Activated CD4-positive, alpha-beta T cell treated with anti-CD3 and anti-CD28 coated beads, Interleukin-2, amount 50 U/mL, for 24 hours (primary cell): ENCODE results near the gene PRKCB.

Experiments used
- DNase-seq, 2 donors: peaks; one replicate each; pipeline ENCODE4 v3.0.0-alpha.2; 2020; ENCODE audit warnings: low read depth in 1 of 2, low spot score in 1 of 2

Gene PRKCB

DNA sequence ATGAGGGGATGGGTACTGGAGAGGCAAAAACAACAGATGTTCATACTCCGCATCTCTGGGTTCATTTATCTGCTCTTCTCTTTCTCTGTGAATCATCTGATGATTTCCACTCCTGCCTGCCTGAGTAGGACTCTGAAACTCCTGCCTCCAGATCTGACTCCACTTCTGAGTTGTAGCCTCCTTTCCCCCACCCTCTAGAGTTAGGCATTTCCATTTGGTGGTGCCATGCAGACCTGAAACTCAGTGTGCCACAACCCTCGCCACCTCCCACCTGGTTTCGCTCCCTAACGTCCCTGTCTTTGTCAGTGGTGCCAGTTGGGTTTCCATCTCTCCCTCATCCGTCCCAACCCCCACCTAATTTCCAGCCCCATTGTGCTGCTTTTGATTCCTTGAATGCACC, 126.2 kb downstream of the PRKCB start:
- peak; percentile 26 to 61 for DNase-seq

- no peak for DNase-seq
Observed at GRCh38 chr16:23964136-23964535, 128.4 kb downstream of the PRKCB start.

DNA sequence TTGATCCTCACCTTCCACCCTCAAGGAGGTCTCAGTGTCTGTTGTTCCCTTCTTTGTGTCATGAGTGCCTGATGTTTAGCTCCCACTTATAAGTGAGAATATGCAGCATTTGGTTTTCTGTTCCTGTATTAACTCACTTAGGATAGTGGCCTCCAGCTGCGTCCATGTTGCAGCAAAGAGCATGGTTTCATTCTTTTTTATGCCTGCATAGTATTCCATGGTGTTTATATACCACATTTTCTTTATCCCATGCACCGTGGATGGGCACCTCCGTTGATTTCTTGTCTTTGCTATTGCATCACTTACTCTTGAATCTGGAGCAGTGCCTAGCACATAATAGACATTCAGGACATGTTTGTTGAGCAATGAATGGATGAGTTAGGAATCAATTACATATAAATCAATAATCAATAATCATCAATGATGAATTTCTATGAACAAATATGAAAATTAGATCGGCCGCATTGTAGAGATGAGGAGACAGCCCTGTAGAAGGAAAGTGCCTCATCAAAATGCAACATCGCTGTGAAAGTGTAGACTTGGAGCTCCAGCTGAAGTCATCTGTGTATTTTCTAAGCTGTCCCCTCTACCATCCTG, 129.5 kb downstream of the PRKCB start:
- no peak for DNase-seq

DNA sequence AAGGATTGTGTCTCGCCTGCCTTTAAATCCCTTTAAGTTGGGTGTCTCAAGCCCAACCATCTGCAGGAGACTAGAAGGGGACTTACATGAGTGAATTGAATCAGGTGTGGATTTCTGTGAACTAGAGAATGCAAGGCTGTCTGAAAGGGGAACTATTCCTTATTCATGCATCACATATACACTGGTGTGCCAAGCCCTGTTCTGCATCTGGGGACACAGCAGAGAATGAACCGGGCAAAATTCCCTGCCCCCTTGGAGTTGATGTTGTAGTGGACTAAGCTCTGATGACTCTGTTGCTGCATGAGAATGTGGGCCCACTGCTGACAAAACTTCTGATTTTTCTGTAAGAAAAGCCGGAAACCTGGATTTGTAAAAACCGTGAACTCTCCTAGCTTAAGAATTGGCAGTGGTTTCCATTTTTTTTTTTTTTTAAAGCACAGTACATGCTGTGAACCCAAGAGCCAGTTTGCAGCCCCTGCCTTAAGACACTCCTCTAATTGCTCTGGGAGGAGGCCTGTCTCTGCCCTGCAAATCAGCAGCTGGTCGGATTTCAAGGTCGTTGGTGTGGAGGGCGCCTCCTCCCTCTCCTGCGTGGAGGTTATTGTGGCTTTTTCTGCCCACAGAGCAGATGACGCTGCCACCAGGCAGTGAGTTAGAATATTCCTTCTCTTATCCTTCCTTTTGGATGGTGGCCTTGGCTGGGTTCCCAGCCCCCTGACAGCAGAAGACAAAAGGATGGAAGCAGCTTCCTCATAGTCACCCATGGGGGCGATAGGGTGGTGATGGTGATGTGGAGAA, 131.0 kb downstream of the PRKCB start:
- no peak for DNase-seq

GRCh38 chr16:23967775-23968174, 132.0 kb downstream of the PRKCB start:
- no peak for DNase-seq

- no peak for DNase-seq
Observed at GRCh38 chr16:23968176-23968575, 132.4 kb downstream of the PRKCB start.

GRCh38 chr16:23969468-23970297, 133.9 kb downstream of the PRKCB start:
- no peak for DNase-seq

GRCh38 chr16:23974223-23974622, 138.4 kb downstream of the PRKCB start:
- no peak for DNase-seq

- no peak for DNase-seq
Observed at GRCh38 chr16:23975293-23975692, 139.5 kb downstream of the PRKCB start.

DNA sequence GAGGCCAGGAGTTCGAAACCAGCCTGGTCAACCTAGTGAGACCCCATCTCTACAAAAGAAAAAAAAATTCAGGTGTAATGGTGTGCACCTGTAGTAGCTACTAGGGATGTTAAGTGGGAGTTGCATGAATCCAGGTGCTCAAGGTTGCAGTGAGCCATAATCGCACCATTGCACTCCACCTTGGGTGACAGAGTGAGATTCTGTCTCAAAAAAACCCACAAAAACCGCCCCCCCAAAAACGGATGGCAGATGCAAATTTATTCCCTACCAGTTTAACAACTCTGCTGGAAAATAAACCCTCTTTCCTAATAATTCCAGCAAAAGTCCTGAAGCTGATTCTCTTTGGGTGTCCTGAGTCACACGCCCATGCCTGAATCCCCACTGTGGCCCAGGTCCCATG, 140.3 kb downstream of the PRKCB start:
- no peak for DNase-seq

DNA sequence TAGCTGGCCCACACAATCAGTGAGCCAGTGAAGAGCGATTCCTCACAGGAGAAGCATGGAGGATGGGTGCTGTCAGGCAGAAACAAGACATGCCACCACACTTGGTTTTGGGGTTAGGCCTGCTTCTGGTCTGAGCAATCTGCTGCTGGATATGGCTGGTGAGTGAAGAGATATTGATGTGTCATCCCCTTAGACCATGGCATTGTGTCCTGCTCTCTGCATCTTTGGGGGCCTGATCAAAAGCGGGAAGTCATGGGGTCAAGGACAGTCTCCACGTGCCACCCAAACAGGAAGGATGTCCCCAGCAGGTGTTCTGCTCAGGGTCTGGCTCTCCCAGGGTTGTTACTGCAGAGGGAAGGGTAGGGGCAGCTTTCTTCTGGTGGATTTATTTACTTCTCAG, 140.7 kb downstream of the PRKCB start:
- DNase-seq, result no peak

DNA sequence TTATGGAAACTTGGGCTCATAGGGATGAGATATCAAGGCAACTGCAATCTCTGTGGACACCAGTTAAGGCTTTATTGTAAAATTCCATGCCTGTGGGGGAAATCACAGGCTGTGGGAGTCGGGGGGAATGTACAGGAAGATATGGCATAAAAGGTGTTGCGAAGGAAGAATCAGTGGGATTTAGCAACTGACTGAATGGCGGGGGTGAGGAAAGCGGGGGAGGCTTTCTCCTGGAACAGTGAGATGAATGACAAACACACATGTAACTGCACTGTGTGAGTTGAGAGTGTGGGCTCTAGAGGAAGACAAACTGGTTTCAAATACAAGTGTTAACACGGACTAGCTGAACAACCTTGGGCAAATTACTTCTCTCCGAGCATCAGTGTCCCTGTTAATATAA, 143.7 kb downstream of the PRKCB start:
- no peak for DNase-seq

- no peak for DNase-seq
Observed at GRCh38 chr16:23979982-23980381, 144.2 kb downstream of the PRKCB start.

DNA sequence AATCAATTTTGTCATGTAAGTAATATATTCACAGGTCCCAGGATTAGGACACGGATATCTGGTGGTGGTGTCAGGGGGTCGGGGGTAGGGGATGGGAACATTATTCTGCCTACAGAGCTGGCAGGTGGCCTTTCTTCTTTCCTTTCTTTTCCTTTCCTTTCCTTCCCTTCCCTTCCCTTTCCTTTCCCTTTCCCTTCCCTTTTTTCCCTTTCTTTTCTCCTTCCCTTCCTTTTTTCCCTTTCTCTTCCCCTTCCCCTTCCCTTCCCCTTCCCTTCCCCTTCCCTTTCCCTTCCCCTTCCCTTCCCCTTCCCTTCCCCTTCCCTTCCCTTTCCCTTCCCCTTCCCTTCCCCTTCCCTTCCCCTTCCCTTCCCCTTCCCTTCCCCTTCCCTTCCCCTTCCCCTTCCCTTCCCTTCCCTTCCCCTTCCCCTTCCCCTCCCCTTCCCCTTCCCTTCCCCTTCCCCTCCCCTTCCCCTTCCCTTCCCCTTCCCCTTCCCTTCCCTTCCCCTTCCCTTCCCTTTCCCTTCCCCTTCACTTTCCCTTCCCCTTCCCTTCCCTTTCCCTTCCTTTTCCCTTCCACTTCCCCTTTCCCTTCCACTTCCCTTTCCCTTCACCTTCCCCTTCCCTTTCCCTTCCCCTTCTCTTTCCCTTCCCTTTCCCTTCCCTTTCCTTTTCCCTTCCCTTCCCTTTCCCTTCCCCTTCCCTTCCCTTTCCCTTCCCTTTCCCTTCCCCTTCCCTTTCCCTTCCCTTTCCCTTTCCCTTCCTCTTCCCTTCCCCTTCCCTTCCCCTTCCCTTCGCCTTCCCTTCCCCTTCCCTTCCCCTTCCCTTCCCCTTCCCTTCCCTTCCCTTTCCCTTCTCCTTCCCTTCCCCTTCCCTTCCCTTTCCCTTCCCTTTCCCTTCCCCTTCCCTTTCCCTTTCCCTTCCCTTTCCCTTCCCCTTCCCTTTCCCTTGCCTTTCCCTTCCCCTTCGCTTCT, 145.9 kb downstream of the PRKCB start:
- DNase-seq, result no peak

DNA sequence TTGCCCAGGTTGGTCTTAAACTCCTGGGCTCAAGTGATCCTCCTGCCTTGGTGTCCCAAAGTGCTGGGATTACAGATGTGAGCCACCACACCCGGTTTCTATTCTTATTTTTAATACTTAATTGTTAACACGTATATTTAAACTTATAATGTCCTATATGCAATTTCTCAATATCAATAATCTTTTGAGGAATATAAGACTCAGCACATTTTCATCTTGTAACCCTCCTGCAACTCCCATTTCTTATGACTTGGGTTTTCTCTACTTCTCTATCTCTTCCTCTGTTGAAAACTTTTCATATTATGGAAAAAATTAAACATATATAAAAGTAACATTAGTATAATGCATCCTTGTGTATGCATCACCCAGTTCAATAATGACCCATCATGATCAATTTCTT, 150.7 kb downstream of the PRKCB start:
- no peak for DNase-seq

GRCh38 chr16:23987443-23987842, 151.7 kb downstream of the PRKCB start:
- no peak for DNase-seq

DNA sequence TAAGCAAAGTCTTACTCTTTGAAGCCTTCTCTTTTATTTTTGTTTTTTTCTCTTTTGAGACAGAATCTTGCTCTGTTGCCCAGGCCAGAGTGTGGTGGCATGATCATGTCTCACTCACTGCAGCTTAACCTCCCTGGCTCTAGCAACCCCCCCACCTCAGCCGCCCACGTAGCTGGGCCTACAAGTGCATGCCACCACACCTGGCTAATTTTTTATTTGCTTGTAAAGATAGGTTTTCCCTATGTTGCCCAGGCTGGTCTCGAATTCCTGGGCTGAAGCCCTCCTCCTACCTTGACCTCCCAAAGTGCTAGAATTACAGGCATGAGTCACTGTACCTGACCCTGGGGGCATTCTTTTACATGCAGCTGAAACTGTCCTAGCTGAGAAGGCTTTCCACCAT, 154.7 kb downstream of the PRKCB start:
- no peak for DNase-seq

GRCh38 chr16:23991066-23991465, 155.3 kb downstream of the PRKCB start:
- no peak for DNase-seq

GRCh38 chr16:23994615-23995014, 158.8 kb downstream of the PRKCB start:
- DNase-seq, result no peak

GRCh38 chr16:23996258-23996955, 160.6 kb downstream of the PRKCB start:
- DNase-seq, result no peak
